ENCODE results near the gene CD82.
A peak's percentile ranks its signal among the peaks of the same experiment; 100 is the strongest.

Gene CD82

GRCh38 chr11:44620328-44620725 lies 54.9 kb downstream of the CD82 start:
- no peak overlapping the region for H3K4me3 ChIP-seq (ENCODE audit: control insufficient read depth, low read depth, low read length)
- no peak for TF ChIP-seq CTCF (conservative IDR thresholded peaks at IDR 0.05; ENCODE audit: control insufficient read depth, insufficient read depth, low read depth, low read length)
- no peak for DNase-seq (ENCODE audit: low read depth)

GRCh38 chr11:44621140-44621681 lies 55.7 kb downstream of the CD82 start:
- TF ChIP-seq CTCF (conservative IDR thresholded peaks at IDR 0.05; ENCODE audit: control insufficient read depth, insufficient read depth, low read depth, low read length) = peak; percentile 87
- DNase-seq (ENCODE audit: low read depth) = peak; percentile 48
- H3K4me3 ChIP-seq (ENCODE audit: control insufficient read depth, low read depth, low read length) = no peak overlapping the region

GRCh38 chr11:44621784-44622183 lies 56.3 kb downstream of the CD82 start:
- DNase-seq (ENCODE audit: low read depth) = no peak
- H3K4me3 ChIP-seq (ENCODE audit: control insufficient read depth, low read depth, low read length) = no peak overlapping the region
- no peak for TF ChIP-seq CTCF (conservative IDR thresholded peaks at IDR 0.05; ENCODE audit: control insufficient read depth, insufficient read depth, low read depth, low read length)

GRCh38 chr11:44622190-44622650 lies 56.8 kb downstream of the CD82 start:
- no peak for DNase-seq (ENCODE audit: low read depth)
- no peak overlapping the region for H3K4me3 ChIP-seq (ENCODE audit: control insufficient read depth, low read depth, low read length)
- TF ChIP-seq CTCF (conservative IDR thresholded peaks at IDR 0.05; ENCODE audit: control insufficient read depth, insufficient read depth, low read depth, low read length) = no peak

- DNase-seq (ENCODE audit: low read depth) = no peak
- H3K4me3 ChIP-seq (ENCODE audit: control insufficient read depth, low read depth, low read length) = no peak overlapping the region
Observed at GRCh38 chr11:44622721-44623258, 57.3 kb downstream of the CD82 start.

GRCh38 chr11:44623341-44623730 lies 57.9 kb downstream of the CD82 start:
- no peak for DNase-seq (ENCODE audit: low read depth)
- no peak for TF ChIP-seq CTCF (conservative IDR thresholded peaks at IDR 0.05; ENCODE audit: control insufficient read depth, insufficient read depth, low read depth, low read length)
- no peak overlapping the region for H3K4me3 ChIP-seq (ENCODE audit: control insufficient read depth, low read depth, low read length)

More at GRCh38 chr11:44622721-44623258, 57.3 kb downstream of the CD82 start:
- no peak for TF ChIP-seq CTCF (conservative IDR thresholded peaks at IDR 0.05; ENCODE audit: control insufficient read depth, insufficient read depth, low read depth, low read length)

Data from fibroblast of mammary gland (primary cell).